ENCODE measurements around the gene TTLL1.

DNA sequence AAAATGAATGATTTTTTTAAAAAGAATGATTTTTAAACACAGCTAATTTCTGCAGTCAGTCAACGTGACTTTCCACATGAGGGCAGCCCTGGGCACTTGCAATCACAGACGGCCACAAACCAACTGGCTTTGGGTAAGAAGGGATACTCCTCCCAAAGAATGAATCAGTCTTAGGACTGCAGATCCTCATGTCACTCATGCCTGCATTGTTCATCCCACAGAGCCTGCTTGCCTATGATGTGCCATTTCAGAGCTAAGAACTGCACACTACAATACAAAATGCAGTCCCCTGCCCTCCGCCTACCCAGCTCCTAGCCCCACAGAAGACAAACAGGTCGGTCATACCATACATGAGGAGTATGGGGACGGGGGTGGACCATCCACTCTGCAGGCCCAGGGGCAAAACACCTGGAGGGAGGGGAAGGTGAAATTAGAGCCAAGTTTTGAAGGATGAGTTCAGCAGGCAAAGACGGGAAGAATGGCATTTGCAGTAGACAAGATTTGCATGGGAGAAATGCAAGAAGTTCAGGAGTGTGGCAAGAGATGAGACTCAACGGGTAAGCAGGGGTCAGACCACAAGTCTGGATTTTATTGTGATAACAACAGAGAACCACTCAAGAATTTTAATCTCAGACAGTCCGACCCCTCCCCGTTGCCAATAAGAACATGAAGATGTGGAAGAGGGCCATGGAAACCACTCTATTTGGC, 98.9 kb downstream of the TTLL1 start:
- TF ChIP-seq, protein P1, sequence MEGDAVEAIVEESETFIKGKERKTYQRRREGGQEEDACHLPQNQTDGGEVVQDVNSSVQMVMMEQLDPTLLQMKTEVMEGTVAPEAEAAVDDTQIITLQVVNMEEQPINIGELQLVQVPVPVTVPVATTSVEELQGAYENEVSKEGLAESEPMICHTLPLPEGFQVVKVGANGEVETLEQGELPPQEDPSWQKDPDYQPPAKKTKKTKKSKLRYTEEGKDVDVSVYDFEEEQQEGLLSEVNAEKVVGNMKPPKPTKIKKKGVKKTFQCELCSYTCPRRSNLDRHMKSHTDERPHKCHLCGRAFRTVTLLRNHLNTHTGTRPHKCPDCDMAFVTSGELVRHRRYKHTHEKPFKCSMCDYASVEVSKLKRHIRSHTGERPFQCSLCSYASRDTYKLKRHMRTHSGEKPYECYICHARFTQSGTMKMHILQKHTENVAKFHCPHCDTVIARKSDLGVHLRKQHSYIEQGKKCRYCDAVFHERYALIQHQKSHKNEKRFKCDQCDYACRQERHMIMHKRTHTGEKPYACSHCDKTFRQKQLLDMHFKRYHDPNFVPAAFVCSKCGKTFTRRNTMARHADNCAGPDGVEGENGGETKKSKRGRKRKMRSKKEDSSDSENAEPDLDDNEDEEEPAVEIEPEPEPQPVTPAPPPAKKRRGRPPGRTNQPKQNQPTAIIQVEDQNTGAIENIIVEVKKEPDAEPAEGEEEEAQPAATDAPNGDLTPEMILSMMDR (IDR thresholded peaks at IDR 0.05): peak in 3 of 6 experiments; percentile 16 to 31 (median 28)
- TF ChIP-seq POLR2A (IDR thresholded peaks at IDR 0.05): no peak

Measured in thyroid gland (tissue), 4 donors.